ENCODE measurements around the gene HAUS7.

- TF ChIP-seq CTCF (IDR thresholded peaks at IDR 0.05) (no peak), CHD2 (IDR thresholded peaks at IDR 0.05; ENCODE audit: low read length, partially characterized antibody) (no peak), BHLHE40 (IDR thresholded peaks at IDR 0.05; ENCODE audit: low read depth, low read length) (no peak)
Measured at GRCh38 chrX:153410373-153410772, 60.0 kb downstream of the HAUS7 start.

Data from A549 (cell line).